ENCODE results near the gene POLR1B.

DNA sequence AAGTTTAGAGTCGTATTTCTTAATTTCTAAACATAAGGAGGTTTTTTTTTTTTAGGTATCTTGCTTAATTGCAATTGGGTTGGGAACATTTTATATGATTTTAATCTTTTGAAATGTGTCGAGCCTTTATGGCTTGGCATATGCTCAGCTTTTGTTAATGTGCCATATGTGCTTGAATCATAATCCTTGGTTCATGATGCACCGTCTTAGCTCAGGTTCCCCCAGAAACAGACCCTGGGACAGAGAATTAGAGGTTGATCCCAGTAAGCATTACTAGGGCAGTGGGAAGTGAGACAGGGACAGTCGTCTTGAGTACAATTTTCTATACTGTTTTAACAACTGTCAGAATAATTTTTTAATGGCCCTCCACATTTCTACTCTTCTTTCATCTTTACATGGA is 51.5 kb downstream of the POLR1B start:
- TF ChIP-seq TAF1 (IDR thresholded peaks at IDR 0.05; ENCODE audit: borderline replicate concordance, low read depth, low read length) (no peak), CTCF (IDR thresholded peaks at IDR 0.05) (no peak), MXI1 (IDR thresholded peaks at IDR 0.05; ENCODE audit: low read depth, low read length) (no peak), EP300 (IDR thresholded peaks at IDR 0.05; ENCODE audit: borderline replicate concordance in 1 of 2, low read depth in 1 of 2, low read length in 1 of 2) (no peak), POLR2AphosphoS5 (IDR thresholded peaks at IDR 0.05; ENCODE audit: low read depth, low read length) (no peak), EZH2phosphoT487 (IDR thresholded peaks at IDR 0.05; ENCODE audit: borderline replicate concordance, low read depth) (no peak), CHD2 (IDR thresholded peaks at IDR 0.05; ENCODE audit: low read length, partially characterized antibody) (no peak), SIN3A (IDR thresholded peaks at IDR 0.05; ENCODE audit: borderline replicate concordance, low read depth, low read length) (no peak), RCOR1 (IDR thresholded peaks at IDR 0.05; ENCODE audit: low read length) (no peak), NFIC (IDR thresholded peaks at IDR 0.05; ENCODE audit: borderline replicate concordance) (no peak), NRF1 (IDR thresholded peaks at IDR 0.05; ENCODE audit: low read depth, low read length) (no peak), RFX5 (IDR thresholded peaks at IDR 0.05; ENCODE audit: low read length) (no peak)
- TF ChIP-seq, protein P1, sequence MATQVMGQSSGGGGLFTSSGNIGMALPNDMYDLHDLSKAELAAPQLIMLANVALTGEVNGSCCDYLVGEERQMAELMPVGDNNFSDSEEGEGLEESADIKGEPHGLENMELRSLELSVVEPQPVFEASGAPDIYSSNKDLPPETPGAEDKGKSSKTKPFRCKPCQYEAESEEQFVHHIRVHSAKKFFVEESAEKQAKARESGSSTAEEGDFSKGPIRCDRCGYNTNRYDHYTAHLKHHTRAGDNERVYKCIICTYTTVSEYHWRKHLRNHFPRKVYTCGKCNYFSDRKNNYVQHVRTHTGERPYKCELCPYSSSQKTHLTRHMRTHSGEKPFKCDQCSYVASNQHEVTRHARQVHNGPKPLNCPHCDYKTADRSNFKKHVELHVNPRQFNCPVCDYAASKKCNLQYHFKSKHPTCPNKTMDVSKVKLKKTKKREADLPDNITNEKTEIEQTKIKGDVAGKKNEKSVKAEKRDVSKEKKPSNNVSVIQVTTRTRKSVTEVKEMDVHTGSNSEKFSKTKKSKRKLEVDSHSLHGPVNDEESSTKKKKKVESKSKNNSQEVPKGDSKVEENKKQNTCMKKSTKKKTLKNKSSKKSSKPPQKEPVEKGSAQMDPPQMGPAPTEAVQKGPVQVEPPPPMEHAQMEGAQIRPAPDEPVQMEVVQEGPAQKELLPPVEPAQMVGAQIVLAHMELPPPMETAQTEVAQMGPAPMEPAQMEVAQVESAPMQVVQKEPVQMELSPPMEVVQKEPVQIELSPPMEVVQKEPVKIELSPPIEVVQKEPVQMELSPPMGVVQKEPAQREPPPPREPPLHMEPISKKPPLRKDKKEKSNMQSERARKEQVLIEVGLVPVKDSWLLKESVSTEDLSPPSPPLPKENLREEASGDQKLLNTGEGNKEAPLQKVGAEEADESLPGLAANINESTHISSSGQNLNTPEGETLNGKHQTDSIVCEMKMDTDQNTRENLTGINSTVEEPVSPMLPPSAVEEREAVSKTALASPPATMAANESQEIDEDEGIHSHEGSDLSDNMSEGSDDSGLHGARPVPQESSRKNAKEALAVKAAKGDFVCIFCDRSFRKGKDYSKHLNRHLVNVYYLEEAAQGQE (IDR thresholded peaks at IDR 0.05; ENCODE audit: low read depth, low read length), result no peak
- TF ChIP-seq, protein P2, sequence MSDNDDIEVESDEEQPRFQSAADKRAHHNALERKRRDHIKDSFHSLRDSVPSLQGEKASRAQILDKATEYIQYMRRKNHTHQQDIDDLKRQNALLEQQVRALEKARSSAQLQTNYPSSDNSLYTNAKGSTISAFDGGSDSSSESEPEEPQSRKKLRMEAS (IDR thresholded peaks at IDR 0.05; ENCODE audit: low read depth), result no peak
